Measurements from ENCODE around the gene SMCR8. TPM values are rescaled to one million over a fixed set of nuclear protein-coding genes. Genes with fewer than 3 reads are reported as not detected.

Gene SMCR8
- total and polyA plus RNA-seq, 2 of the 8 experiments (the other 6 are each of a cell fraction or from before 2014, with no cell fraction given), result 6.9 to 18.5 TPM

DNA sequence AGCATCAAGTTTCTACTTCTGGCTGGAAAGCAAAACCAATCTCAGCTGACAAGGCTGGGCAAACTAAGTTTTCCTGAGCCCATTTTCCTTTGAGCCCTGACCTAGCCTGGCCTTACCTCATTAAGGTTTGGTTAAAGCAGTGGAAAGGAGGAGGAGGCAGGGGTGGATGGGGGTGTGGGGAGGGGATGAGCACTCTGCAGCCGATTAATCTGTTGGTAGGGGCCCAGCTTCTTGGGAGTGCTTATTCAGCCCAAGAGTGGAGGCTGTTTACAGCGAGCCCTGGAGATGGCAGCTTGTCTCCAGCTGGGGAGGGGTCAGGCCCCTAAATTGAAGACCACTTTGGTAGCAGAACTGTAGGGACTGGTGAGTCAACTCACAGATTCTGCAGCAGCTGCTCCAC, 12.0 kb downstream of the SMCR8 start:
- CTCF ChIA-PET (ENCODE audit: partially characterized antibody), result interaction anchor here (1.2 kb wide), 1 partner anchor 170 kb away, joined by 3 read pairs; no protein-coding TSS in a partner anchor
- POLR2A ChIA-PET (ENCODE audit: partially characterized antibody), result interaction anchor here (1.0 to 1.6 kb wide), 9 partner anchors 8 to 92 kb away, joined by 3 to 7 read pairs (median 3); partner anchors contain the start of genes SMCR8 and TOP3A
- no peak overlapping the region for H3K9ac ChIP-seq (replicated peaks in 1 of 4; ENCODE audit: extremely low read depth in 1 of 4, low read depth in 3 of 4, low read length in 3 of 4)
- no peak overlapping the region for H2BK20ac ChIP-seq (ENCODE audit: low read length)
- no peaks in the 10 kb centered on the region; the same call in 1 of the 2 replicates for H3K79me1 ChIP-seq (ENCODE audit: low read depth, low read length)
- no peaks in the 10 kb centered on the region for H3K79me2 ChIP-seq (ENCODE audit: control insufficient read depth in 1 of 2, insufficient read depth in 2 of 2, low read length in 2 of 2)
- H3K23ac ChIP-seq (ENCODE audit: insufficient read length), result no peak overlapping the region
- no peak overlapping the region for H3K4me2 ChIP-seq (ENCODE audit: insufficient read depth in 1 of 2, low read depth in 2 of 2, low read length in 2 of 2)
- H3K4me3 ChIP-seq (ENCODE audit: extremely low read depth in 1 of 4, insufficient read depth in 2 of 4, low read depth in 3 of 4, low read length in 4 of 4), result no peak overlapping the region
- no peak overlapping the region for H2BK12ac ChIP-seq (ENCODE audit: low read depth, low read length)
- no peaks in the 10 kb centered on the region for H3K4me1 ChIP-seq (replicated peaks in 1 of 4; ENCODE audit: control insufficient read depth in 3 of 4, insufficient read depth in 4 of 4, low read length in 3 of 4)
- H3K9me3 ChIP-seq (ENCODE audit: insufficient read depth in 2 of 2, low read depth in 1 of 2, low read length in 1 of 2), result no peaks in the 10 kb centered on the region
- no peak overlapping the region for H3K56ac ChIP-seq (replicated peaks; ENCODE audit: insufficient read length, low read depth, low read length)
- no peak overlapping the region for H3K4ac ChIP-seq (replicated peaks; ENCODE audit: insufficient read length, low read depth, low read length)
- H3K18ac ChIP-seq (ENCODE audit: extremely low read depth, low read length), result no peak overlapping the region
- H3K36me3 ChIP-seq (ENCODE audit: control insufficient read depth in 2 of 4, insufficient read depth in 4 of 4, low read length in 3 of 4), result peaks cover 18 to 52% (median 27%) of the 10 kb centered on the region in 4 experiments
- no peak overlapping the region for H2AK5ac ChIP-seq (ENCODE audit: low read depth, low read length)
- no peaks in the 10 kb centered on the region for H3K23me2 ChIP-seq (ENCODE audit: low read depth, low read length)
- H2BK120ac ChIP-seq (replicated peaks; ENCODE audit: low read depth, low read length), result no peak overlapping the region
- DNase-seq (ENCODE audit: low read depth in 1 of 2, low spot score in 2 of 2) (no peak), FAIRE-seq (no peak)
- H4K8ac ChIP-seq (ENCODE audit: extremely low read depth, insufficient read depth, low read length), result no peak overlapping the region
- no peak overlapping the region for H4K91ac ChIP-seq (replicated peaks; ENCODE audit: insufficient read length, low read length)
- H2BK5ac ChIP-seq (ENCODE audit: low read depth, low read length), result no peak overlapping the region
- H3K27me3 ChIP-seq (replicated peaks in 1 of 4; ENCODE audit: control insufficient read depth in 3 of 4, extremely low read depth in 1 of 4, insufficient read depth in 3 of 4, low read length in 3 of 4), result no peaks in the 10 kb centered on the region
- H3K27ac ChIP-seq (ENCODE audit: low read depth, low read length), result no peak overlapping the region
- H3K14ac ChIP-seq (ENCODE audit: insufficient read length), result no peak overlapping the region
- WGBS, 2 experiments (ENCODE audit: extremely low coverage in 1 of 2, insufficient coverage in 1 of 2, insufficient read length in 1 of 2, insufficient replicate concordance in 2 of 2, low coverage in 1 of 2, low lambda C conversion rate in 2 of 2, missing lambda C conversion rate in 1 of 2), result 100% methylated on average over 1 of the region's 2 CpGs; no CpG with 5 or more reads in 1 of the 2 experiments
- H2BK15ac ChIP-seq (ENCODE audit: low read length), result no peak overlapping the region
- H4K20me1 ChIP-seq (replicated peaks in 1 of 2; ENCODE audit: control insufficient read depth in 1 of 2, insufficient read depth in 2 of 2, low read length in 2 of 2), result peaks cover 4 to 11% of the 10 kb centered on the region in 2 experiments
- TF ChIP-seq RBBP5 (IDR thresholded peaks at IDR 0.05; ENCODE audit: borderline replicate concordance, low read depth, low read length), result no peak
- TF ChIP-seq POLR2AphosphoS5 (IDR thresholded peaks at IDR 0.05; ENCODE audit: low read depth, low read length), result 0 out of 2 replicates have a peak, but pooled peaks have one; percentile 34
- TF ChIP-seq GTF2F1 (IDR thresholded peaks at IDR 0.05; ENCODE audit: borderline replicate concordance, low read depth, low read length), result no peak
- TF ChIP-seq, protein P1, sequence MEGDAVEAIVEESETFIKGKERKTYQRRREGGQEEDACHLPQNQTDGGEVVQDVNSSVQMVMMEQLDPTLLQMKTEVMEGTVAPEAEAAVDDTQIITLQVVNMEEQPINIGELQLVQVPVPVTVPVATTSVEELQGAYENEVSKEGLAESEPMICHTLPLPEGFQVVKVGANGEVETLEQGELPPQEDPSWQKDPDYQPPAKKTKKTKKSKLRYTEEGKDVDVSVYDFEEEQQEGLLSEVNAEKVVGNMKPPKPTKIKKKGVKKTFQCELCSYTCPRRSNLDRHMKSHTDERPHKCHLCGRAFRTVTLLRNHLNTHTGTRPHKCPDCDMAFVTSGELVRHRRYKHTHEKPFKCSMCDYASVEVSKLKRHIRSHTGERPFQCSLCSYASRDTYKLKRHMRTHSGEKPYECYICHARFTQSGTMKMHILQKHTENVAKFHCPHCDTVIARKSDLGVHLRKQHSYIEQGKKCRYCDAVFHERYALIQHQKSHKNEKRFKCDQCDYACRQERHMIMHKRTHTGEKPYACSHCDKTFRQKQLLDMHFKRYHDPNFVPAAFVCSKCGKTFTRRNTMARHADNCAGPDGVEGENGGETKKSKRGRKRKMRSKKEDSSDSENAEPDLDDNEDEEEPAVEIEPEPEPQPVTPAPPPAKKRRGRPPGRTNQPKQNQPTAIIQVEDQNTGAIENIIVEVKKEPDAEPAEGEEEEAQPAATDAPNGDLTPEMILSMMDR (IDR thresholded peaks at IDR 0.05; ENCODE audit: control extremely low read depth in 1 of 3, insufficient read depth in 1 of 3, low read depth in 1 of 3, low read length in 3 of 3), result no peak
- TF ChIP-seq CEBPB (IDR thresholded peaks at IDR 0.05; ENCODE audit: low read depth, low read length), result no peak
- no peak overlapping the region for H2AFZ ChIP-seq (ENCODE audit: low read length)
- H4K5ac ChIP-seq (ENCODE audit: insufficient read length, low read depth, low read length), result no peak overlapping the region
